ENCODE data around the gene CARMIL1. TPM values are rescaled to one million over a fixed set of nuclear protein-coding genes. Genes with fewer than 3 reads are reported as not detected.

Gene CARMIL1
- total RNA-seq, 1 experiment from 2014 or later, result 25.9 TPM

DNA sequence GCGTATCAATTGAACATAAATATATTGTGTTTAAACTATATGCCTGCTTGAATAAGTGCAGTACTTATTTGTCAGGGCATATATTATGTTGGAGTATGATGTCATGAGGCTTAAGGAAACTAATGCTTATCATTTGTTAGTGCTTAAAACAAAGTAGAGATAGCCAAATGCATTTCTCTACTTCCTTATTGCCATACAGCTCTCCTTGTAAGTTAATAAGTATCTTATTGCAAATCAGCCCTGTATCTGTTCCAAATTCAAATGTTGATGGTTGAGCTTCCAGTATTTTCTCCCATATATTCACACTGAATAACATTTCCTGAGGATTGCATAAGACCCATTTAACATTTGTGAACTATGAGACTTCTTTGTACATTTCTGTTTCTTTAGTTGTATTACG is 57.8 kb downstream of the CARMIL1 start:
- H3K27me3 ChIP-seq (replicated peaks; ENCODE audit: control insufficient read depth, insufficient read depth, low read length), result no peaks in the 10 kb centered on the region
- Mint-ChIP-seq H3K27ac (ENCODE audit: unreplicated experiment) (no peak overlapping the region), H3K27me3 (ENCODE audit: insufficient read depth, unreplicated experiment) (no peaks in the 10 kb centered on the region), H3K4me1 (ENCODE audit: low read depth, unreplicated experiment) (peaks cover 50% of the 10 kb centered on the region), H3K4me3 (ENCODE audit: unreplicated experiment) (no peak overlapping the region), H3K9me3 (ENCODE audit: unreplicated experiment) (no peaks in the 10 kb centered on the region), H3K36me3 (ENCODE audit: insufficient read depth, unreplicated experiment) (no peaks in the 10 kb centered on the region)
- intact Hi-C loops (cut with micrococcal nuclease; ENCODE audit: unreplicated experiment), result no loop called here
- H3K36me3 ChIP-seq (ENCODE audit: control insufficient read depth, insufficient read depth, low read length), result no peaks in the 10 kb centered on the region
- H3K4me1 ChIP-seq, result peaks cover 28% of the 10 kb centered on the region
- no peak overlapping the region for H3K4me3 ChIP-seq (ENCODE audit: low read depth, low read length)
- TF ChIP-seq, protein P1, sequence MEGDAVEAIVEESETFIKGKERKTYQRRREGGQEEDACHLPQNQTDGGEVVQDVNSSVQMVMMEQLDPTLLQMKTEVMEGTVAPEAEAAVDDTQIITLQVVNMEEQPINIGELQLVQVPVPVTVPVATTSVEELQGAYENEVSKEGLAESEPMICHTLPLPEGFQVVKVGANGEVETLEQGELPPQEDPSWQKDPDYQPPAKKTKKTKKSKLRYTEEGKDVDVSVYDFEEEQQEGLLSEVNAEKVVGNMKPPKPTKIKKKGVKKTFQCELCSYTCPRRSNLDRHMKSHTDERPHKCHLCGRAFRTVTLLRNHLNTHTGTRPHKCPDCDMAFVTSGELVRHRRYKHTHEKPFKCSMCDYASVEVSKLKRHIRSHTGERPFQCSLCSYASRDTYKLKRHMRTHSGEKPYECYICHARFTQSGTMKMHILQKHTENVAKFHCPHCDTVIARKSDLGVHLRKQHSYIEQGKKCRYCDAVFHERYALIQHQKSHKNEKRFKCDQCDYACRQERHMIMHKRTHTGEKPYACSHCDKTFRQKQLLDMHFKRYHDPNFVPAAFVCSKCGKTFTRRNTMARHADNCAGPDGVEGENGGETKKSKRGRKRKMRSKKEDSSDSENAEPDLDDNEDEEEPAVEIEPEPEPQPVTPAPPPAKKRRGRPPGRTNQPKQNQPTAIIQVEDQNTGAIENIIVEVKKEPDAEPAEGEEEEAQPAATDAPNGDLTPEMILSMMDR (IDR thresholded peaks at IDR 0.05; ENCODE audit: insufficient read depth in 1 of 2, low read depth in 1 of 2, low read length in 1 of 2, severe bottlenecking in 1 of 2, unreplicated experiment in 1 of 2), result no peak
- ChIA-PET CTCF (interaction anchor here (0.6 kb wide), 1 partner anchor 13 kb away, joined by 3 read pairs; no protein-coding TSS in a partner anchor), POLR2A (no interaction called here)
- no peak for DNase-seq
- no peaks in the 10 kb centered on the region for H3K9me3 ChIP-seq
- no TSS peak for BruUV-seq (replicated peaks)

DNA sequence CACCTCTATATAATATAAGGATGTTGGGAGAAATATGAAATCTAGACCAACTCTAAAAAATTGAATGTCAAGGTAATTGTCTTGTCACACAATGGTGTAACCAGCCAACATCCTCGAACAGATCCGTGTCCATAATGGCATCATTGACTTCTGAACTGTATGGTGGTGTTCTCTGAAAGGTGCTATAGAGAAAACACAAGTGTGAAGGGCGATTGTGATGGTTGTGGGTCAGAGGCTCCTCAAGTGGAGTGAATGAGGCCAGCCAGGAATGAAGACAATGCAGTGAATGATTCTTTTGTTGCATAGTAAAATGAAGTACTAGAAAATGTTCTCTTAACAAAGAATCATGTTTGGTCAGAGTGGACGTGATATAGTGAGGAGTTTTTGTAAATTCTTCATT is 58.3 kb downstream of the CARMIL1 start:
- no peaks in the 10 kb centered on the region for H3K27me3 ChIP-seq (replicated peaks; ENCODE audit: control insufficient read depth, insufficient read depth, low read length)
- no peaks in the 10 kb centered on the region for H3K36me3 ChIP-seq (ENCODE audit: control insufficient read depth, insufficient read depth, low read length)
- H3K9me3 Mint-ChIP-seq (ENCODE audit: unreplicated experiment), result no peaks in the 10 kb centered on the region
- H3K27me3 Mint-ChIP-seq (ENCODE audit: insufficient read depth, unreplicated experiment), result no peaks in the 10 kb centered on the region
- H3K4me3 ChIP-seq (ENCODE audit: low read depth, low read length), result no peak overlapping the region
- H3K4me1 ChIP-seq, result peaks cover 28% of the 10 kb centered on the region
- no peaks in the 10 kb centered on the region for H3K9me3 ChIP-seq
- peaks cover 51% of the 10 kb centered on the region for H3K4me1 Mint-ChIP-seq (ENCODE audit: low read depth, unreplicated experiment)
- intact Hi-C loops (cut with micrococcal nuclease; ENCODE audit: unreplicated experiment), result no loop called here
- no peaks in the 10 kb centered on the region for H3K36me3 Mint-ChIP-seq (ENCODE audit: insufficient read depth, unreplicated experiment)
- ChIA-PET POLR2A (no interaction called here), CTCF (no interaction called here)
- H3K27ac Mint-ChIP-seq (ENCODE audit: unreplicated experiment), result no peak overlapping the region
- no peak overlapping the region for H3K4me3 Mint-ChIP-seq (ENCODE audit: unreplicated experiment)
- BruUV-seq (replicated peaks), result no TSS peak
- no peak for DNase-seq
- TF ChIP-seq, protein P1 (IDR thresholded peaks at IDR 0.05; ENCODE audit: insufficient read depth in 1 of 2, low read depth in 1 of 2, low read length in 1 of 2, severe bottlenecking in 1 of 2, unreplicated experiment in 1 of 2), result no peak

DNA sequence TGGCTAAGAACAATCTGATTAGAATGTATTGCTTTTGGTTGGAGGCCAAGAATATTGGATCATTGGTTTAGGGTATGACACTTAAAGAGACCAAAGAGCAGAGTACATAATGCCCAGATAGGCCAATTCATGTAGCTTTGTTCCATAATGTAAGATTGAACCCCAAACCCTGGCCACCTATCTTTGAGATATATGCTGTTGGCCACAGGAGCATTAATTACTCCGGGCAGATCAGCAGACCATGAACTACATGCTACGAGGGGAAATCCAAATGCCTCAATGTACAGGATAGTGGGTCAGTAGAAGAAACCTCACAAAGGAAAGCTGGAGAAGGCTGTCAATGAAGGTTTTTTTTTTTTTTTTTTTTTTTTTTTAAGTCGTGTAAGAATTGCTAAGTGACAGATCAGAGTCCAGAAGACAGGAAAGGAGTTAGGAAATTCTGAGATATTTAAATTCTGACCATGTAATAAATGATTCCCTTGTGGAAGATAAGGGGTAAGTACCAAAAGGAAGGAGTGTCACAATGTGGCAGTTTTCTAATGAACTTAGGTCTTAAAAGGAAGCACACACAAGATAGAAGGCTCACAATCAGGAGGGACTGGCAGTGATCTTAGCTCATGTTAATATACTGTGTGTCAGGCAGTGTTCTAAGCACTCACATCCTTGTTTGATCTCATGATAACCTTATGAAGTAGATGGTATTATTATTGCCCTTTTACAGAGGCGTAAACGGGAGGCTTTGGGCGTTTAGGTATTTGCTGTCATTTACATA is 61.4 kb downstream of the CARMIL1 start:
- no TSS peak for BruUV-seq (replicated peaks)
- Histone ChIP-seq H3K9me3 (no peaks in the 10 kb centered on the region), H3K36me3 (ENCODE audit: control insufficient read depth, insufficient read depth, low read length) (no peaks in the 10 kb centered on the region), H3K4me3 (ENCODE audit: low read depth, low read length) (no peak overlapping the region), H3K4me1 (peaks cover 28% of the 10 kb centered on the region), H3K27me3 (replicated peaks; ENCODE audit: control insufficient read depth, insufficient read depth, low read length) (no peaks in the 10 kb centered on the region)
- H3K27ac Mint-ChIP-seq (ENCODE audit: unreplicated experiment), result no peak overlapping the region
- TF ChIP-seq, protein P1 (IDR thresholded peaks at IDR 0.05; ENCODE audit: insufficient read depth in 1 of 2, low read depth in 1 of 2, low read length in 1 of 2, severe bottlenecking in 1 of 2, unreplicated experiment in 1 of 2), result no peak
- ChIA-PET CTCF (no interaction called here), POLR2A (interaction anchor here (0.6 kb wide), 1 partner anchor 41 kb away, joined by 4 read pairs; no protein-coding TSS in a partner anchor)
- intact Hi-C loops (cut with micrococcal nuclease; ENCODE audit: unreplicated experiment), result no loop called here
- no peaks in the 10 kb centered on the region for H3K36me3 Mint-ChIP-seq (ENCODE audit: insufficient read depth, unreplicated experiment)
- no peaks in the 10 kb centered on the region for H3K9me3 Mint-ChIP-seq (ENCODE audit: unreplicated experiment)
- H3K27me3 Mint-ChIP-seq (ENCODE audit: insufficient read depth, unreplicated experiment), result no peaks in the 10 kb centered on the region
- DNase-seq, result no peak
- no peak overlapping the region for H3K4me3 Mint-ChIP-seq (ENCODE audit: unreplicated experiment)
- peaks cover 37% of the 10 kb centered on the region for H3K4me1 Mint-ChIP-seq (ENCODE audit: low read depth, unreplicated experiment)

Measured in Caco-2 (cell line).